Stimulated activated CD8-positive, alpha-beta memory T cell treated with anti-CD3 and anti-CD28 coated beads, Interleukin-4, amount 100 ng/mL, for 24 hours (primary cell): ENCODE data around the gene ZNF649.
"Not testable (repeated sequence)": the region's sequence is repeated elsewhere in the genome, so short reads cannot be mapped to it uniquely, and the experiment has no call there.

Experiments used
- DNase-seq: peaks from one replicate; pipeline ENCODE4 v3.0.0-alpha.2; 2020; ENCODE audit warnings: low read depth

ZNF649 gene

GRCh38 chr19:51904331-51905165 lies at the start of gene ZNF649:
ZNF649 (minus strand) TSS chr19:51905017; CDS start chr19:51900107, 4,910 bp downstream.
- DNase-seq = peak; percentile 65

- no peak for DNase-seq
These were observed 44.2 kb upstream of the ZNF649 start for GRCh38 chr19:51948975-51949374.

- no peak for DNase-seq
These were observed 41.8 kb upstream of the ZNF649 start for GRCh38 chr19:51946602-51947001.

- no peak for DNase-seq
These were observed 40.2 kb upstream of the ZNF649 start for GRCh38 chr19:51944798-51945552.

GRCh38 chr19:51938936-51939335 lies 34.1 kb upstream of the ZNF649 start:
- no peak for DNase-seq

GRCh38 chr19:51931921-51932320 lies 27.1 kb upstream of the ZNF649 start:
- DNase-seq = no peak

GRCh38 chr19:51927859-51928258 lies 23.0 kb upstream of the ZNF649 start:
- no peak for DNase-seq

- DNase-seq = peak; percentile 73
These were observed 22.2 kb upstream of the ZNF649 start, which contains the start of gene ZNF613 for GRCh38 chr19:51926784-51927741. ZNF613 (plus strand) TSS chr19:51927472; CDS start chr19:51936221, 8,749 bp downstream.

- DNase-seq = no peak
These were observed 21.6 kb upstream of the ZNF649 start for GRCh38 chr19:51926426-51926783.

GRCh38 chr19:51921949-51922348 lies 17.1 kb upstream of the ZNF649 start:
- DNase-seq = no peak

GRCh38 chr19:51919606-51920005 lies 14.8 kb upstream of the ZNF649 start:
- no peak for DNase-seq

- DNase-seq = no peak
These were observed 11.3 kb upstream of the ZNF649 start for GRCh38 chr19:51916167-51916566.

- DNase-seq = no peak
These were observed 10.6 kb upstream of the ZNF649 start for GRCh38 chr19:51915324-51915867.

GRCh38 chr19:51907981-51908380 lies 3.2 kb upstream of the ZNF649 start:
- DNase-seq = not testable (repeated sequence)

- not testable (repeated sequence) for DNase-seq
These were observed 1.3 kb upstream of the ZNF649 start for GRCh38 chr19:51906108-51906507.

GRCh38 chr19:51905639-51906038 lies 822 bp upstream of the ZNF649 start:
- not testable (repeated sequence) for DNase-seq

- no peak for DNase-seq
These were observed 389 bp upstream of the ZNF649 start for GRCh38 chr19:51905206-51905605.

- DNase-seq = no peak
These were observed 1.6 kb downstream of the ZNF649 start for GRCh38 chr19:51903192-51903591.

GRCh38 chr19:51901860-51902259 lies 3.0 kb downstream of the ZNF649 start:
- no peak for DNase-seq

GRCh38 chr19:51891193-51891747 lies 13.5 kb downstream of the ZNF649 start:
- no peak for DNase-seq

GRCh38 chr19:51889934-51890333 lies 14.9 kb downstream of the ZNF649 start:
- no peak for DNase-seq
